Hematopoietic multipotent progenitor cell treated with erythropoietin and hydrocortisone succinate and interleukin-3 and kit ligand, for 17 days (in vitro differentiated cells): ENCODE measurements around the gene C1QL4.
A peak's percentile ranks its signal among the peaks of the same experiment; 100 is the strongest.
"Not testable (repeated sequence)": the region's sequence is repeated elsewhere in the genome, so short reads cannot be mapped to it uniquely, and the experiment has no call there.

Experiments used
- DNase-seq: peaks from one replicate; pipeline ENCODE4 v3.0.0-alpha.2; 2015; ENCODE audit warnings: low spot score

The C1QL4 gene

DNA sequence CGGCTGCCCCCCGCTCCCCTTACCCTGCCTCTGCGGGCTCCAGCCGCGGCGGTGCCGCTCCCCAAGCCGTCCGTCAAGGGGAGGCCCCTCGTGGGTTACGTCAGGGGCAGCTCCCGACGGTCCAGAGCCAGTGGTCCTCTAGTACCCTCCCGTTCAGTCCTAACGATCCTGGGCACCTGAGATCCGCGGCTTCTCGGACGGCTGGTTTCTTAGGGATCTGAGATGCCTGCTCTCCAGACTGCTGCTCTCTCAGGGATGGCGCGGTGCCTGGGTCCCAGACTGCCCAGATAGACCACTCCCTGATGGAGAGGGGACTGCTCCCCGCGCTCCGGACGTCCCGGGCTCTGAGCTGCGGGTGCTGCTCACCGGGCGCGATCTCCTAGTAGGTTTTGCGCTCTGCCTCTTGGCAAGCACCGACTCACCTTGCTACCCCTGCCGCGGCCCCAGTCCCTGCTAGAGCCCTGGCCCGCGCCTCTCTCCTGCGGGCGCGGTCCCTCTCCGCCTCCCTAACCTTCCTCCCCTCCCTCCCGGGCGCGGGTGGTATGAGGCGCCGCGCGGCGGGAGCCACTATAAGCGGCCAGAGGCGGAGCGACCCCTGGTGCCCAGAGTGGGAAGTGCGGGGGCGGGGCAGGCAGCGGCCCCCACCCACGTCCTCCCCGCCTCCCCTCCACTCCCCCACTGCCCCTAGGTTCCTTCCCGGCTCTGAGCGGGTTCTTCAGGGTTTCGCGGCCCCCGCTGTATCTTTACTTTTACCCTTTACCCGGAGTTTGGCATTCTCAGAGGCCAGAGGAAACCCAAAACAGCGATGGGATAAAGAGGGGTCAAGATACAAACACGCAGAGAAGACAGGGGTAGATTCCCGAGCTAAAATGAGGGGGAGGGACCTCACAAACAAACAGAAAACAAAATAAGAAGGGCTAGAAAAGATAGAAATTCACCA, at the start of gene C1QL4:
C1QL4 (minus strand) TSS at position 544 of the 940 bp plus-strand sequence. CDS start 711 bp downstream, outside the sequence.
- peak; percentile 63 for DNase-seq

GRCh38 chr12:49380184-49380583, 43.2 kb upstream of the C1QL4 start:
- not testable (repeated sequence) for DNase-seq

DNA sequence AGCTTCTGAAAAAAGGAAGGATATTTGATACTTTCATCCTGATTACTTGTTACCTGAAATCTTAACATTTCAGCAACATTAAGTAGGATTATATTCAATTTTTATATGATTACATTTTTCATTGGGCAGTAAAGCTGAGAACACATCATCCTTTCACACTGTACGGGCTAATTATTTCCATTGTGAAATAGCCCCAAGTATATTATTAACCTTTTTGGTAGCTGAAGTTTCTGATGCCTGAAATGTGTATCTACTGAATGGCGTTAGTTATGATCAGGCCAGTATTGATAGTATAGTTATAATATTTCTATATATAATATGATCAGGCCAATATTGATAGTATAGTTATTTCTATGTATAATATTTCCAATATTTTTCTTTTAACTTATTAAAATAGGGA, 40.4 kb upstream of the C1QL4 start:
- no peak for DNase-seq

DNA sequence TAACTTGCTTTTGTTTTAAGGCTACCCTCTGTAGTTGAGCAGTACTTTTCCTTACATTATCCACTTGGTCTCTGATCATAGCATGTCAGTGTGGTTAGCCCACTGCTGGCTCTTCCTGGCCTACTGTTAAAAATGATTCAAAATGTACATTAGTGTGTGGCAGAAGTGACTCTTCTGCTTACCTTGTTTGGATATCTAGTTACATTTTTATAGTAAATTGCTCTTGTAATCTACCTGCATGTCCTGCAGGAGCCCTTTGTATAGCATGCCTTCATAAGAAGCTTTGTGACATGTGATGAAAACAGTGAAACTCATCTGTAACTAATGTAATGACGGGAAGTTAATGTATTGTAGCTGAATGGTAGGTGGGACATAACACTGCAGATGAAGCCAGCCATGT, 38.4 kb upstream of the C1QL4 start:
- no peak for DNase-seq

- no peak for DNase-seq
Observed at GRCh38 chr12:49370539-49370938, 33.6 kb upstream of the C1QL4 start.

- DNase-seq: no peak
Observed at GRCh38 chr12:49369411-49370145, 32.6 kb upstream of the C1QL4 start.

GRCh38 chr12:49368240-49368600, 31.2 kb upstream of the C1QL4 start:
- DNase-seq: no peak

- DNase-seq: no peak
Observed at GRCh38 chr12:49367381-49368239, 30.6 kb upstream of the C1QL4 start, which contains the start of gene SPATS2. Gene SPATS2, plus strand, starts transcription at chr12:49367462. Its CDS starts 93,551 bp downstream, at chr12:49461013.

- DNase-seq: peak; percentile 39
Observed at GRCh38 chr12:49366652-49367380, 29.8 kb upstream of the C1QL4 start.

DNA sequence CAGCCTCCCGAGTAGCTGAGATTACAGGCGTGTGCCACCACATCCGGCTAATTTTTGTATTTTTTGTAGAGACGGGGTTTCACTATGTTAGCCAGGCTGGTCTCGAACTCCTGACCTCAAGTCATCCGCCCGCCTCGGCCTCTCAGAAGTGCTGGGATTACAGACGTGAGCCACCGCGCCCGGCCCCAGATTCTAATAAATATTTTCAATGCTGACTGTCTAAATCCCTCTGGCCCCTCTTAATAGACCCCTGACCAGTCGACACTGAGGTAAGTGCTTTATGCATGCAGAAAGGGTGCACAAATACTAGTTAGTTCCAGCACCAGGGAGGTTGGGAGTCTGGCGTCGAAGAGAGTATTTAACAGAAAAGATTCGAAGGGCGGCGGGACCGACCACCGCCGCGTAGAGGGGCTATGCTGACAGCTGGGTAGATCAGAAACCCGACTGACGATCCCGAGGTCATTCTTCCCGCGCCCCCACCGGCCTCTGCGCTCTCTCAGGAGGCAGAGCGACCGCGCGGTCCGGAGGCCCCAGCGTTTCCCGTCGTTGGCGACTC, 29.2 kb upstream of the C1QL4 start:
- no peak for DNase-seq

DNA sequence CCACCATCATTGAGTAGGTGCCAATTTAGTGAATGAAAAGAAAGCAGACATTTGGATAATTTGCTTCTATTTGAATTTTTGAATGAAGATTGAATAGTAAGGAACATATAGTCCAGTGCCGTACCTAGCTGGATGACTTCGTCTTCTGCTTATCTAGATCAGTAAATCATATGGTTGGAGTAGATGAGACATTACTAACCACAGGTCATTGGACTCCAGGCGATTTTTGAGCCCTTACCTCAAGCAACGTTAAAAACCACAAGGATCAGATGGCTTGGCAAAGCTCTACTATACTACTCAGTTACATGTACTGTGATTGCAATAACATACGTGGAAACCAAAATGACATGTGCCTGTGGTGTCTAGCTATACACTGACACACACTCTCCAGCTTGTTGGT, 28.6 kb upstream of the C1QL4 start:
- no peak for DNase-seq

GRCh38 chr12:49364989-49365388, 28.0 kb upstream of the C1QL4 start:
- DNase-seq: no peak

DNA sequence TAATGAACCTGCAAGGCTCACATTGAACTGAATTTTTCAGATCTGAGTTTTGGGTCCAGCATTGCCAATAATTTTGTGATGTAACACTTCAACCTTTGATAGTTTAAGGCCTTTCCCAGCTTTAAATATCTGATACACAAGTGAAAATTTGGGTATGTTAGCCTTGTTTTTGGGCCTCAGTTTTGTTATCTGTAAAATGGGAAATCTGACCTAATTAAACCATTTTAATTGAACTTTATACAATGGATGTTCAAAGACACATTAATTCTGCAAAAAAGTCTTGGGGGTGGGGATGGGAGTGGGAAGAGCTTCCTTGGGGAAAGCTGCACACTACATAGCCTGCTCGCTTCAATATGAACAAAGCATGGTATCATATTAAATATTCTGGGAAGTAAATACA, 25.1 kb upstream of the C1QL4 start:
- no peak for DNase-seq

GRCh38 chr12:49359671-49360070, 22.7 kb upstream of the C1QL4 start:
- DNase-seq: no peak

DNA sequence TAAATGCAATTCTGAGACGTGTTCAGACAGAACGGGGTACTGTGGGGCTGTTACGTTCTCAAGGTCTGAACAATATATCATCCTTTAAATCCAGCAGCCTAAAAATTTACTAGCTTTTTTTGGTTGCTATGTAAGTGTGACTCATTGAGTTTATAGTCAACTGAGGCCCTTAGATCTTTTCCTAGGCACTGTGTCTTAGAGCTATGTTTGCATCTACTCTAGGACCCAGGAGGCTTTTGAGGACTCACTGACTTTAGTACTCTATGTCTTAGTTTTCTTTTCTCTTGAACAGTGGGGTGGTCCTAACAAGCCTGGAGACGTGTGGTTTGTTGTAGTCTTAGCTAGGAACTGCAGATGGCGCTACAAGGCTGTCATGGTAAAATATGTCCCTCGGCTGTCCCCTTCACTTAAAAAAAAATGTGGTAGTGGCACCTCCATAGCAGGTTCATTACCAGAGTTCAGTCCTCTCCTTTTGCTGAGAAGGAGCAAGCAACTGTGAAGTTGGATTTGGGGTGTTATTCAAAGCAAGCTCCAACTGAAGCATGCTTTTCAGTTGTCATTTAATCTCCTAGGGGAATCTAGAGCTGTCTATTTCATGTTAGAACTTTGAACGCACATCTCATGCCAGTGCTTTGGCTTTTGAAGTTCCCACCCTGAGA, 21.6 kb upstream of the C1QL4 start:
- DNase-seq: peak; percentile 50

DNA sequence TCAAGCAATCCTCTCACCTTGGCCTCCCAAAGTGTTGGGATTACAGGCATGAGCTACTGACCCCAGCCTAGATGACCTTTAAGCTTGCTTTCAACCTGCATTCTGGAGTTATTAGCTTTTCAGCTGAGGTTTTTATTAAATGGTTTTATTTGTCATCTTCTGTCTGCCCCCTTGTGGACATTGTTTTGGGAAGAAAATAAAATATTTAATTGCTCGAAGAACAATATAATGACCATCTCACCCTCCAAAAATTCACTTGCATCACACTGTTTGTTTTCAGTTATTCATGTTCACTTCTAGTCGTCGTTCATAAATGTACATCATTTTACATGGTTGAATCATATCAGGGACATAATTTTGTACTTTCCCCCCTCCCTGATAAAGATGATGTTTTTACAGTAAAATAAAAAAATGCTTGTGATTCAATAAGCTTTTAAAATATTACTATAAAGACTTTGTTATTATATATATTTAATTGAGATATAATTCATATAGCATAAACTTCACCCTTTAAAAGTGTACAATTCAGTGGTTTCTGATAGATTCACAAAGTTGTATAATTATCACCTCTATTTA, 20.2 kb upstream of the C1QL4 start:
- DNase-seq: no peak

DNA sequence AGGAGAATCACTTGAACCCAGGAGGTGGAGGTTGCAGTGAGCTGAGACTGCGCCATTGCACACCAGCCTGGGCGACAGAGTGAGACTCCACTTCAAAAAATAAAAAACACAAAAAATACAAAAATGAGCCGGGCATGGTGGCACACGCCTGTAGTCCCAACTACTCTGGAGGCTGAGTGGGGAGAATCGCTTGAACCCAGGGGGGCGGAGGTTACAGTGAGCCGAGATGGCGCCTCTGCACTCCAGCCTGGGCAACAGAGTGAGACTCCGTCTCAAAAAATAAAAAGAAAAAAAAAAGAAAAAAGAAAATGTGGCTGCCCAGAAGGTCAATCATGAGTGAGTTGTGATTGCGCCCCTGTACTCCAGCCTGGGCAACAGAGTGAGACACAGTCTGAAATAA, 18.9 kb upstream of the C1QL4 start:
- no peak for DNase-seq

- DNase-seq: no peak
Observed at GRCh38 chr12:49352351-49352750, 15.4 kb upstream of the C1QL4 start.

DNA sequence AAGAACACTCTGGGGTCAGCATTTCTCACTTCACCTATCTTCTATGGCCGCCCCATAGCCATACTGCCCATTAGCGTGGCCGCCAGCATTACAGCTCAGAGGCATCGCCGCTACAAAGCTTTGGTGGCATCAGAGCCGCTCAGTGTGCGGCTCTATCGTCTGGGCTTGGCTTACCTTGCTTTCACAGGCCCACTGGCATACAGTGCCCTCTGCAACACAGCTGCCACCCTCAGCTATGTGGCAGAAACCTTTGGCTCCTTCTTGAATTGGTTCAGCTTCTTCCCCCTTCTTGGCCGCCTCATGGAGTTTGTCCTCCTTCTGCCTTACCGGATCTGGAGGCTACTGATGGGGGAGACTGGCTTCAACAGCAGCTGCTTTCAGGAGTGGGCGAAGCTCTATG, 12.3 kb upstream of the C1QL4 start:
- DNase-seq: no peak

DNA sequence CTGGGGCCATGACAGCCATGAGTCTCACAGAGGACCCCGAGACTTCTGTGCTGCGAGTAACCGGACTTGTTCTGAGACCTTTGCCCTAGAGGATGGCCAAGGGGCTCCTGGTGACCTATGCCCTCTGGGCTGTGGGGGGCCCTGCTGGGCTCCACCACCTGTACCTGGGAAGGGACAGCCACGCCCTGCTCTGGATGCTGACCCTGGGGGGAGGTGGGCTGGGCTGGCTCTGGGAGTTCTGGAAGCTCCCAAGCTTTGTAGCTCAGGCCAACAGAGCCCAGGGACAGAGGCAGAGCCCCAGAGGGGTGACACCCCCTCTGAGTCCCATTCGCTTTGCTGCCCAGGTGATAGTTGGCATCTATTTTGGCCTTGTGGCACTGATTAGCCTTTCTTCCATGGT, 11.8 kb upstream of the C1QL4 start:
- no peak for DNase-seq
